NCI-H1694 (cell line): ENCODE results near the gene PPP1R14D.

ENCODE experiments used
- DNase-seq: peaks from one replicate; lab custom pipeline; 2025; lab: John Stamatoyannopoulos, UW

The PPP1R14D gene

DNA sequence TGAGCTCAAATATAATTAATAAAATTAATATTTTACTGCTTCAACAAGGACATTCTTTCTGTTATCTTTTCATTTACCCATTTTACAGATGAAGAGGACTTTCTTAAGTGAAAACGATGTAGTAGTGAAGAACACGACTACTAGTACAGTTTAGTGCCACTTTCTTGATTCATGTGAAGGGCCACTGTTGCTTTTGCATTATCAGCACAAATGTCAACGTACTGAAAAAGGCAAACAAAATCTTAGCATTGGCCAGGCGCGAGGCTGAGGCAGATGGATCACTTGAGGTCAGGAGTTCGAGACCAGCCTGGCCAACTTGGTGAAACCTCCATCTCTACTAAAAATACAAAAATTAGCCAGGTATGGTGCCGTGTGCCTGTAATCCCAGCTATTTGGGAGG is 9.5 kb downstream of the PPP1R14D start:
- DNase-seq = no peak

DNA sequence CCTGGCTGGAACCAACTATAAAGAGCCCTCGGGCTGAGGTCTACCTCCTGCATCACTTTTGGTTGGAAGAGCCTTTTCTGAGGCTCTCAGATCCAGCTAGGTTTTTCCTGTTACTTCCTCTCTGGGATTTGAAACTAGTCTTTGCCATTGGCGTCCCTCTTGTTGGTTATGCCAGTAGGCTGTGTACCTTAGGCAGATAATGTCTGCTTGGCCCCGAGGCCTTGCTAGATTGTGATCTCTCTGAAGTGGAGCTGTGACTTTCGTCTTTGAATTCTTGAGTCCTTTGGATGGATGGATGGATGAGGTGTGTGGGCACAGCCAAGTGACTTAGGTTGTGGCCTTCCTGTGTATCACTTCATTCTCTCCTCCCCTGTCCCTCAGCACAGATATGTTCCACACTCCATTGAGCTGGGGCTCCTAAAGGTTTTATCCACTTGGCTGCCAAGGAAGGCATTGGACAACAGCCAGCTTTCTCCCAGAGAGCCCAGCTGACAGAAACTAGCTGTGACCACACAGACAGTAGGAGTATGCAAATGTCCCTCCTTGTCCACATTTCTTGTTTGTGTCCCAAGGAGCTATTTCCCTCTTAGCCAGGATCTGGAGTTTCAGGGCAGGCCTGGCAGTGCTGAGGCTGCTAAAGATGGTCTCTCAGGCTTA is 13.3 kb downstream of the PPP1R14D start:
- no peak for DNase-seq

DNA sequence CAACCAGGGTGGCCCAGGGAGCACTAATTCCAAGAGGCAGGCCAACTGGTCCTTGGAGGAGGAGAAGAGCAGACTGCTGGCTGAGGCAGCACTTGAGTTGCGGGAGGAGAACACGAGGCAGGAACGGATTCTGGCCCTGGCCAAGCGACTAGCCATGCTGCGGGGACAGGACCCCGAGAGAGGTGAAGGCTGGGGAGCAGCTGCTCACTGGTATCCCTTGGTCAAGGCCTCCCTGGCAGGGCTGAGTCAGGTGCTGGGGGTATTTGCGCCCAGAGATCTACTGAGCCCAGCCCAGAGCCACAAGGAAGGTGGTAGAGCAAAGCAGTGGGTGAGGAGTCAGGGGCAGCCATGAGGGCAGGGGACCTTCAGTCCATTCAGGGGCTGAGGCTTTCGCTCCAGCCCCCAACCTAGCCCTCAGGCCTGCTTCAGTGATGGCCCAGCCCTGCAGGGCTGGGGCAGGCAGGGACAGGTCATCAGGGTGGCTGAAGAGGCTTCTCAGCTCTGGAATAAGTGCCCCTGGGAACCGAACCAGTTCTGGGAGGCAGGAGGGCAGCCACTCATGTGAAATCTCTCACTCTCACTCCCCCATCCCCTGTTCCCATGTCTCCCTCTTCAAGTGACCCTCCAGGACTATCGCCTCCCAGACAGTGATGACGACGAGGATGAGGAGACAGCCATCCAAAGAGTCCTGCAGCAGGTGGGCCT is 15.6 kb downstream of the PPP1R14D start:
- DNase-seq = no peak

DNA sequence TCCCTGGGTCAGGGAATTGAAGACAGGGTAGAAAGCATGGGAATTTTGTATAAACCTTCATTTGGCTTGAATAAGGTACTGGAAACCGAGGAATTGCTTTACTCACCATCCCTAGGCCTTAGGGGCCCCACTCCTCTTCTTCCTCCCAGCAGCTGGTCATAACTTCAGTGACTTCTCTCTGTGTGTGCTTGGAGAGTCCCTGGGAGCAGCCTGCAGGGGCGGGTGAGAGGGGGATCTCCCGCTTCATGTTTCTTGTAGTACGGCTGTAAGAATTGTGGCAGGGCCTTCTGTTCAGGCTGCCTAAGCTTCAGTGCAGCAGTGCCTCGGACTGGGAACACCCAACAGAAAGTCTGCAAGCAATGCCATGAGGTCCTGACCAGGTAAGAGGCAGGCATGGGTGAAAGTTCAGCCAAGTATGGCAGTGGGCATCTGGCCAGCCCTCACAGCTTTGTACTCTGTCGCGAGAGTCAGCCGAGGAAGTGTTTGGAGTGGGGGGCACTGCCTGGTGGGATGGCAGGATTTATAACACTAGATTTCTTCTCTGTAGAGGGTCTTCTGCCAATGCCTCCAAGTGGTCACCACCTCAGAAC is 19.6 kb downstream of the PPP1R14D start:
- DNase-seq = no peak

DNA sequence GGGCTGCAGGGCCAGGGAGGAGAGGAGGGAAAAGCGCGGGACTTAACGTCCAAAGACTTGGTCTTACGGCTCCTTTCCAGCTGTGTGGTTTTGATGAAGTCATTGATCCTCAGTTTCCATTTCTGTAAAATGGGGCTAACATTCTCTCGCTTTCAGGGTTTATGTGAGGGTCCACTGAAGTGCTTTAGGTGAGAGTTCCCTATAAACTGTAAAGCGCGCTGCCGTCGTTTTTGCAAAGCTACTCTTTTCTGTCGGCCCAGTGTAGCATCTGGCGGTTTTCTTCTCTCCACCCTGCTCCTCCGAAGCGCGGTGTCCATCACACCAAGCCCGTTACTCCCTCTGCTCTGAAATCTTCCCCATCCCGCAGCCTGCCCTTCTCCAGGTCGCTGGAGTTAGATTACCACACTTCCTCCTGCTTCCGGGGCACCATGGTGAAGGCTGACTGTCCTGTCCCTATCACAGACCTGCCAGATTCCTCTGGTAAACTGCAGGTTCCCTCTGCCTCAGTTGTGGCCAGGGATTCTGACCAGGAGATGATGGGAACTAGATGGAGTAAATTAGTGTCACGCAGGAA is 20.5 kb downstream of the PPP1R14D start:
- no peak for DNase-seq

DNA sequence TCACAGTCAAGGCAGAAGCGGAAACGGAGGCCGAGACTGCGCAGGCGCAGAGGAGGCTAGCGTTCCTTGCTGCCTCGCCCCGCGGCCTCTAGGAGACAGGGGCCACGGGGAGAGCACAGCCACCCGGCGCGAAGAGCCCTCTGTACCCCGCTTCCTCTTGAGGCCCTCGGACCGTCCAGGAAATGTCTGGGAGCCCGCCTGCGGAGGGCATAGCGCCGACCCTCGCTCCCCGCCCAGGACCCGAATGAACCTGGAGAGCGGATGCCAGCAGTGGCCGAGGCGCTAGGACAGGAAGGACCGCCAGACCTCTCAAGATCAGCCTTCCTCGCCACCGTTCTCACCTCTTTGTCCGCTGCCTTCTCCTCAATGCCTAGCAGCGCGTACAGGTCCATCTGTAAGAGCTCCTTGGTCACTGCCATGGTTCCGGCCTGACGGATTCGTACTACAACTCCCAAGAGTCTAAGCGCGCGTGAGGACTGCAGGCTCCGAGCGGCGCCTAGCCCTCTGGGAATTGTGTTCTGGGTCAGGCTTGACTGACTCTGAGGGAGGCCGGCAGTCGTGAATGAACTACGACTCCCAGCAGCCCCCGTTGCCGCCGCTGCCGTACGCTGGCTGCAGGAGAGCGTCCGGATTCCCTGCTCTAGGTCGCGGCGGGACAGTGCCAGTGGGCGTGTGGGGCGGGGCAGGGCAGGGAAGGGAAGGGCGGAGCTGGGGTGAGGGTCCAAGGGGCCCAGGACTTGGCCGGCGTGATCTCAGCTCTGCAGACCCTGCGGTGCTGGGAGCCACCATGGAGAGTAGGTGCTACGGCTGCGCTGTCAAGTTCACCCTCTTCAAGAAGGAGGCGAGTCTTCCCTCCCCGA is 21.2 kb downstream of the PPP1R14D start, which contains the start of the genes DNAJC17 and ZFYVE19:
TSS of gene DNAJC17 (minus strand) at position 446 of the 860 bp plus-strand sequence. CDS start at position 419, 27 bp downstream.
TSS of gene ZFYVE19 (plus strand) at position 62 of the 860 bp plus-strand sequence. CDS start at position 563, 501 bp downstream.
- DNase-seq = peak; percentile 92

DNA sequence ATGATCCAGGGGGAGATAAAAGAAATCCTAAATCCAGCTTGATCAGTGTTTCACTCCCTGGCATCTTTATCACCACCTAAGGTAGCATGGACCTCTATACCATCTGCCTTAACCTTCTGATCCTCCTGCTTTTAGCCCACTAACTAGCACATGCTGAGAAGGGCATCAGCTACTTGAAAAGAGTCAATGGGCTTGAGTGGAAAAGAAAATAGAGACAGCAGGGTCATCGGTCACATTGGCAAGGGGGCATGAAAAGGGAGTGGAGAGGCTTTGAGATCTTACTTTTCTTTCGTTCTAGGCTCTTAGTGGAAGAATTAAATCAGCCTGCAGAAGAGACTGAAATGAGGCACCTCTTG is 21.9 kb downstream of the PPP1R14D start:
- DNase-seq = no peak

DNA sequence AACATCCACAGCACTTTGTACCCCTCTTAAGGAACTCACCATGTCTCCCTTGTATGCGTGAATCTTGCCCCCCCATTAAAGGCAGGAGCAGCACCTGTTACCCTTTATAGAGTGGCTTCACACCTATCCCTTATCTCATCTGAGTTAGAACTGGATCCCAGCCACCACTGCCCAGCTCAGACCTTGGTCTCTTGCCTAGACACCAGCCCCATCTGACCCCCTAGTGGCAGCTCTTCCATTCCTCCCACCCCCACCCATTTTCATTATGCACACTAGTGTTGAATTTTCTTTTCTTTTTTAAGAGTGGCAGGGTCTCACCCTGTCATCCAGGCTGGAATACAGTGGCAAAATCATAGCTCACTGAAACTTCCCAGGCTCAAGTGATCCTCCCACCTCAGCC is 24.8 kb downstream of the PPP1R14D start:
- DNase-seq = no peak

DNA sequence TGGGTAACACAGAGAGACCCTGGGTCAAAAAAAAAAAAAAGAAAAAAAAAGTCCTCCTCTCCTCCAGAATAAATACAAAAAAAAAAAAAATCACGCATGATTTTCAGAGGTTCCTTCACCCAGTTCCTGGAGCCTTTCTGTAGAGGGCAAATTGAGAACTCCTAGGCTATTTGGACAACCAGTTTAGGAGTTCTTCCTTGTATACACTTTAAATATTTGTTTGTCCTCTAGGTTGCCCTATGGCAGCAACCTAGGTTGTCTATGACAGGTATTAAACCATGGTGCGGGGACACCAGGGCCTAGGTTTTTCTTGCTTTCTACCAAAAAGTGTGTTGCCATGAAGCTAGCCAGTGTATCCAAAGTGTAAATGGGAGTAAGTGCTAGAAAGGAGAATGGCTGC is 25.4 kb downstream of the PPP1R14D start:
- DNase-seq = no peak

DNA sequence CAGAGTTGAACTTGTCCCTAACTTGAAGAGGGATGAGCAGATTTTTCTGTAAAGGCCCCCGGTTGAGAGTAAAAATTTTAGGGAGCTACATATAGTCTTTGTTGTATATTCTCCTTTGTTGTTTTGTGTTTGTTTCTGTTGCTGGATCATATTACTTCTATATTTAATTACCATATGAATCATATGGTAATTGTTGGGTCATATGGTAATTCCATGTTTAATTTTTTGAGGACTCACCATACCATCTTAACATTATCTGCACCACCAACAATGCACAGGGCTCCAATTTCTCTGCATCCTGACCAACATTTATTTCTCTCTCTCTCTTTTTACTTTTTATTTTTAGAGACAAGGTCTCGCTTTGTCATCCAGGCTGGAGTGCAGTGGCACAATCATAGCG is 29.0 kb downstream of the PPP1R14D start:
- no peak for DNase-seq

DNA sequence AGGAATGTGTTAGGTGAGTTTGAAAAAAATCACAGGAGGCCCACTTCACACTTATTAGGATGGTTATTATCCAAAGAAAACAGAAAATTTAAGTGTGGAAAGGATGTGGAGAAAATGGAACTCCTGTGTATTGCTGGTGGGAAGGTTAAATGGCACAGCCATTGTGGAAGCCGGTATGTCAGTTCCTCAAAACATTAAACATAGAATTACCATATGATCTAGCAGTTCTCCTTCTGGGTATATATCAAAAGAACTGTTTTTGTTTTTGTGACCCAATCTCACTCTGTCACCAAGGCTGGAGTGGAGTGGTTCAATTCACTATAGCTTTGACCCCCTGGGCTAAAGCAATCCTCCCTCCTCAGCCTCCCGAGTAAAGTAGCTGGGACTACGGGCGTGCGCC is 32.0 kb downstream of the PPP1R14D start:
- no peak for DNase-seq

DNA sequence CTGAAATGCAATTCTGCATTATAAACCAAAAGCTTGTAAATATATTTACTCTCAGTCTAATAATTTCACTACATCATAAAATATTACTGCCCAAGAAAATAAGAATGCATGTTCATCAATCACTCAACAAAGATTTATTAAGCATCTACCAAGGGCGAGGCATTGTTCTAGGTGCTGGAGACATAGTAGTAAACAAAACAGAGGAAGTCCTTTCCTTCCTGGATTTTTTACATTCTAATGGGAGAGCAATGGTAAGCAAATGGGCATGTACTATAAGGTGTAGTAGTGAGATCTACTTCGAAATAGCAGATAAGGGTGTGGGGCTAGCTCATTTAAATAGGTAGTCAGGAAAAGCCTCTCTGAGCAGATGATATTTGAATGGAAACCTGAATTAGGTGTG is 32.5 kb downstream of the PPP1R14D start:
- no peak for DNase-seq

DNA sequence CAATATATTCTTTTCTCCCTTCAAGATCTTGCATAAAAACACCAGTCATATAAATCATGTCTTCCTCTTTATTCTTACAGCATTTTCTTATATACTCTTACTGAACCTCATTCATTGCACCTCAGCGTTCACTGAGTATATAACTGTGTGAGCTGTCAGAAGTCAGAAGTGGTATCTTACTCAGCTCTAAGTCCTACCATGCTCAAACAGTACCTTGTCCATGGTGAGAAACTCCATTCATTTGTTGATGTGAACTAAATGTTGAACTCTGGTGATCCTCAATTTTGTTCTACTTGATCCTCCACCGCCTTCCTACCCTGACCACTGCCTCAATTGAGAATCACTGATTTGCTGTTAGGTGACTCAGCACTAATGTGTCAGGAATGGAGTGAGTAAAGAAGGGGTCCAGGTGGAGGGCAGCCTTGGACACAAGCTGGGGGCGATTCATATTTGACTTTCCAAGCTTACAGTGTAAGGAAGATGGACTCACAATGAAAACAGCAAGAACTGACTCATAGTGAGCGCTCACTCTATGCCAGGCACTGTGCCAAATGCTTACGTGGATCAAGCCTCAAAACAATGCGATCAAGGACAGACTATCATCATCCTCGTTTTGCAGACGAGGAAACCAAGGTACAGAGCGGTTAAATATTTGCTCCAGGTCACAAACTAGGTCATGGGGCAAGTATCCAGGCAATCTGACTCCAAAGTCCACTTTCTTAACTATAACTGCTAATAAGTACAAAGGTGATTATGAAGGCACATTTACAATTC is 35.1 kb downstream of the PPP1R14D start:
- DNase-seq = no peak

DNA sequence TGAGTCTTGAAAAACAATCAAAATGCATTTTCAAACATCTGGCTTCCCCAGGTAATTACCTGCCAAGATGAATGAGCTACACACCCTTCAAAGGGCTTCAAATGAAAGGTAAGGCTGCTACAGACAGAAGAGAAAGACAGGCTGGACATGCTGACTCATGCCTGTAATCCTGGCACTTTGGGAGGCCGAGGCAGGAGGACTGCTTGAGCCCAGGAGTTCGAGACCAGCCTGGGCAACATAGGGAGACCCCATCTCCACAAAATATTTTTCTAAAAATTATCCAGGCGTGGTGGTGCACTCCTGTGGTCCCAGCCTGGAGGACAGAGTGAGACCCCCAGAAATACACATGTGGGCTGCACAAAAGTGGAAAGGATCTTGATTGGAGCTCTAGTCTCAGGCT is 36.1 kb downstream of the PPP1R14D start:
- DNase-seq = no peak

DNA sequence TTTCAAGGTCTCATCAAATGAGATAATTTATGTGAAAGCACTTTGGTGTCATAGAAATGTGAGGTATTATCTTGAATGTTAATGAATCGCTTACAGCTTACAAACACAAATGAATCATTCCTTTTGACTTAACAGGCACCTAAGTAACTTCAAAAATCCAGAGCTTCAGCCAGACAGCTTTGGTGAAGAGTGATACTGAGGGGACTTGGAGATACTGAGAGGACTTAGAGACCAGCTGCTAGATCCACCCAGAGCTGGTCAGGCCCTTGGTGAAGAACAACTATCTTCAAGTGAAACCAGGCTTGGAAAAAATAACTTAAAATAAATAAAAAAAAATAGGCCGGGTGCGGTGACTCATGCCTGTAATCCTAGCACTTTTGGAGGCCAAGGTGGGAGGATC is 37.8 kb downstream of the PPP1R14D start:
- DNase-seq = no peak

DNA sequence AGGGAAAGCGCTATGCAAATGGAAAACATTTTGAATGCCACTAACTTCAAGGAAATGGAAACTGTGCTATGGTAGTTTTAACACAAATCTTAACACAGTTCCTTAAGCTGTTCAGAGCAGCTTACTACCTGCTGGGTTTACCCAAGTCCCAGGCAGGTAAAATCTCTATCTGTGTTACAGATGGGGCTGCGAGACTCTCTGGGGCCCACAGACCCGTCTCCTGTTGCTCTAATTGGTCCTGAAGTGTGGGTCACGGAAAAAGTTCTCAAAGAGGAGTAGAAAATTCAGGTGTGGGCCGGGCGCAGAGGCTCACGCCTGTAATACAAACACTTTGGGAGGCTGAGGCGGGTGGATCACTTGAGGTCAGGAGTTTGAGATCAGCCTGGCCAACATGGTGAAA is 38.5 kb downstream of the PPP1R14D start:
- DNase-seq = no peak

DNA sequence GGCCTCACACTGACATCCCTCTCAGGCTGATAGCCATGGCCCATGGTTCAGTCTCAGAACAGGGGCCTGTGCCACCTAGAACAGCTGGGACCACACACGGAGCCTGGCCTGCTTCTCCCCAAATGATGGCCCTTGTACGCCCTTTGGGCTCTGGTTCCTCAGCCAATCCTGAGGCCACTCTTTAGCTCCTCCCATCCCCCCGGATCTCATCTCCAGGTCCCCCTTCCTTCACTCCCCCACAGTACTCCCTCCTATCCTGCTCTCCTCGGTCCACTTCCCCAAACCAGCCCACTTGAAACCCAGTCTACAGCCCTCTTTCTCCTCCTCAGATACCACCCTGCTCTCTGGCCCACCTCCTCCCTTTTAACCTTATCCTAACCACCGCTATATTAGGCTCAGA is 39.4 kb downstream of the PPP1R14D start:
- DNase-seq = no peak

DNA sequence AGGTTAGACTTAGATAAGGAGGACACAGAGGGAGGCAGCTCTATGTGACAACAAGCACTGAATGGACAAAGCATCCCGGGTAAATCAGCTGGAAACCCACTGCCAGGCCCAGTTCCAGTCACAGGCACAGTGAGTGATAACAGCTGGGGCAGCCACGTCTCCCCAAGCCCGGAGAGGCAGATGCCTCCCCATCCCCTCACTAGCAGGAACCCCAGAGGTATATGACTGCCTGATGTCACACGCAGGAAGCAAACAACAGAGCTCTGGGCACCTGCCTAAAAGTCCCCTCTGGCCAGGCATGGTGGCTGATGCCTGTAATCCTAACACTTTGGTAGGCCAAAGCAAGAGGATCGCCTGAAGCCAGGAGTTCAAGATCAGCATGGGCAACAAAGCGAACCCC is 40.5 kb downstream of the PPP1R14D start:
- no peak for DNase-seq

DNA sequence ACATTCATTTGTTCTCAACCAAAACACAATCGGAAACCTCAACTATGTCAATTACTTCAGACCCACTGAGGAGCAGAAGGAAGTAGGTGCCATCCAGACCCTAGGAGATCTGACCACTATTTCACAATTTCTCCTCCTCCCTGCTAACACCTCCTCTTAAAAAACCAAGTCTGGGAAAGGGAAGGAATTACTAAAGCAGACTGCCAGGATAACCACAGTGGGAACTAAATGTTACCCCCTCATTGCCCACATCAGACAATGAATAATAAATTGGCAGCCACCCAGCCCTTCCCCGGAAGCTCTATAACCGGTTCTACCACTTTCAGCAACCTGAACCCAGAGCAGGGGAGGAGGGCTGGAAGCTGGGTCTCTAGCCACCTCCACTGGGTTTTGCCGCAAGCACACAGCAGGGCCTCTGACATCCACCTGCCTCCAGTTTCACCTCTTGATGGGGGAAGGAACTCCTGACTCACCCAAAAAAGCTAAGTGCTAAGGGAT is 41.1 kb downstream of the PPP1R14D start:
- no peak for DNase-seq

DNA sequence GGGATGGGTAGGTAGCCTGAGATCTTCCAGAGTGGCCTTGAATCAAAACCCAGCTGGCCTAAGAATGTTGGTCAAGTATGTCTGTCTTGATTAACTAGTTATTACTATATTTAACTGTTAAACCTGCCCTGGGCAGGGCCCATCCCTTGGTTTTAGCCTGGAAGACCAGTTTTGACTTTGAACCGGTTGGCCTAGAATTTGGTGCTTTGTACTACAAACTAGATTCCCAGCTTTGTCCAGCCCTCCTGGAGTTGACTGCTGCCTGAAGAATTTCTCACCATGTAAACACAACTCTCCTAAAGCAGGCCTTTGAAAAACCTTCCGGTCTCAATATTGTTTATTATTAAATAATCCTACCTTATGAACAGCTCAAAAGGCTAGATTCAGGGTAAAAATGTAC is 42.7 kb downstream of the PPP1R14D start:
- DNase-seq = no peak

DNA sequence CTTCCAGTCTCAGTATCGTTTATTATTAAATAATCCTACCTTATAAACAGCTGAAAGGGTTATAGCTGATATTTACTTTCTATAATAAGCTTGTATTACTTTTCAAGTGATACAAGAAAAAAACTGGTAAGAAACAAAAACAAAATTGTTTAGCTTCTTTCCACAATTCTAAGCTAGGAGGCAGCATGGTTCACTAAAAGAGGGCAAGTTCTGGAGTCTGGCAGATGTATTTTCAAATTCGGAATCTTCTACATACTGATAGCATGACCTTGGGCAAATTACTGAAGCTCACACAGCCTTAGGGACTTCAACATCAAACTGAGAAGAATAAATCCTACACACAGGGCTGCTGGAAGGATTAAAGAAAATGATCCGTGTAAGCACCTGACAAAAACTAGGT is 43.3 kb downstream of the PPP1R14D start:
- no peak for DNase-seq
